Fibroblast of lung (primary cell): ENCODE data around the gene CST9.

ENCODE experiments used
- EZH2 ChIP-seq: IDR thresholded peaks from 2 replicates; pipeline ENCODE4 v1.5.1; 2012; ENCODE audit warnings: low read length, control low read depth, mild to moderate bottlenecking; ENCODE audit errors: missing control alignments
- TF ChIP-seq, protein P1 (sequence below), 2 donors: IDR thresholded peaks in 1 of 2; conservative IDR thresholded peaks in 1 of 2; 1 replicate in 1 of 2; 2 replicates in 1 of 2; pipeline ENCODE4 v1.5.1; 2011 to 2012; ENCODE audit warnings: low read length in 2 of 2, control low read depth in 1 of 2, inconsistent platforms in 1 of 2, low read depth in 1 of 2, mild to moderate bottlenecking in 1 of 2

DNA sequence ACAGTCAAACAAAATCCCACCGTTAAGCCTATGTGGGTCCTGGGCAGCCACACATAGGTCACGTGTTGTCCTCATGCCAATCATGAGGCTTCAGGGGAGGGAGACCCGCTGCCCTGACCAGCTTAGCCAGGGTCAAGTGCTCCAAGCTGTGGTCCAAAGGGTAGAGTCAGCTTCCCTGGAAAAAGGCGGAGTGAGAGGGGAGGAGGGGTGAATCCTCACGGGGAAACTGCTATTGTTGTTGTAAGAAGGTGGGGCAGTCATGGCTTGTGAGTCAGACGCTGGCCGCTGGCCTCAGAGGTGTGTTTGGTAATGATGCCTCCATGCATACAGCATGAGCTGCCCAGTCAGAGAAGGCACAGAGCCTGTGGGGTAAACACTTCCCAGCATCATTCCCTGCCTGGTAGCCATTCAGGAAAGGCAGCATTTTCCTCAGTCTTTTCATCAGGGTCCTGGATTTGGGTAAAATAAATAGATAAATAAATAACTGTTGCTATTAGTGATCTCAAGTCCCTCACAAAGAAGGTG is 23.4 kb upstream of the CST9 start:
- TF ChIP-seq, protein P1, sequence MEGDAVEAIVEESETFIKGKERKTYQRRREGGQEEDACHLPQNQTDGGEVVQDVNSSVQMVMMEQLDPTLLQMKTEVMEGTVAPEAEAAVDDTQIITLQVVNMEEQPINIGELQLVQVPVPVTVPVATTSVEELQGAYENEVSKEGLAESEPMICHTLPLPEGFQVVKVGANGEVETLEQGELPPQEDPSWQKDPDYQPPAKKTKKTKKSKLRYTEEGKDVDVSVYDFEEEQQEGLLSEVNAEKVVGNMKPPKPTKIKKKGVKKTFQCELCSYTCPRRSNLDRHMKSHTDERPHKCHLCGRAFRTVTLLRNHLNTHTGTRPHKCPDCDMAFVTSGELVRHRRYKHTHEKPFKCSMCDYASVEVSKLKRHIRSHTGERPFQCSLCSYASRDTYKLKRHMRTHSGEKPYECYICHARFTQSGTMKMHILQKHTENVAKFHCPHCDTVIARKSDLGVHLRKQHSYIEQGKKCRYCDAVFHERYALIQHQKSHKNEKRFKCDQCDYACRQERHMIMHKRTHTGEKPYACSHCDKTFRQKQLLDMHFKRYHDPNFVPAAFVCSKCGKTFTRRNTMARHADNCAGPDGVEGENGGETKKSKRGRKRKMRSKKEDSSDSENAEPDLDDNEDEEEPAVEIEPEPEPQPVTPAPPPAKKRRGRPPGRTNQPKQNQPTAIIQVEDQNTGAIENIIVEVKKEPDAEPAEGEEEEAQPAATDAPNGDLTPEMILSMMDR (conservative IDR thresholded peaks at IDR 0.05 in 1 of 2, IDR thresholded peaks at IDR 0.05 in 1 of 2; ENCODE audit: low read depth in 1 of 2, low read length in 2 of 2), result no peak
- TF ChIP-seq EZH2, result no peak
